HG03575 (cell line): ENCODE results near the gene SGMS1.
"Not testable (repeated sequence)": the region's sequence is repeated elsewhere in the genome, so short reads cannot be mapped to it uniquely, and the experiment has no call there.

Experiments
- ATAC-seq: cut with Tn5 transposase; IDR thresholded peaks from one replicate; pipeline ENCODE4 v1.9.1; 2021; ENCODE audit not compliant: unreplicated experiment, insufficient number of reproducible peaks, low FRiP score; ENCODE audit errors: extremely low read depth

Gene SGMS1

DNA sequence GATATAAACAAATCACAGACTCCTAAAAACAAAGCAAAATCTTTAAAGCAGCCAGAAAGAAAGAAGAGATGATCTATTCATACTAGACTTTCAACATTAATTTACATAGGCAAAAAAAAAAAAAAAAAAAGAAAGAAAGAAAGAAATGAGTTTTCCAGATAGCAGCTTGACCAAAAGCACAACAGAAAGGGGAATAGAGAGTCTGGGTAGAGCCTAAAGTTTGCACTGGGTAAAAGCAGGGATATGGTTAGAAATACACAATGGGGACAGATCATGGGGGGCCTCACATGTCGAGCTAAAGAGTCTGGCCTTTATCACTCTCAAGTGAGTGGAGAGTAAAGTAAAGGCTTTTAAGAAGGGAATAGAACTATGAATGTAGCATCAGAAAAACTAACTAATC lies 169.8 kb downstream of the SGMS1 start:
- ATAC-seq: no peak

DNA sequence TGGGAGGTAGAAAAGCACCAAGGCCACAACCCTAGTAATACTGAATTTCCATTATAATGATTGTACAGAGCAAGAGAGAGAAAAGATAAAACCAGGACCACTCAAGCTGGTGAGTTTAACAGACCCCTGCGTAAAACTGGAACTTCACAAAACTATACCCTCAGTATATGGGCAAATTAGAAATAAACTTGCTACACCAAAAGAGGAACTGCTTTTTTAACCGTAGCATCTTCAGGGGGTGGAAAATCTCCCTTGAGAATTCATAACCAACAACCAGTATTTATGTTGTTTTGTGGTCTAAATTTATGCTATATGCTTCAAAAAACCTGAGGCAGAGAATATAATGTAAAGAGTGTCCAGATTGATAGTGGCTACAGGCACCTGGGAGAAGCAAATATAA lies 171.2 kb downstream of the SGMS1 start:
- no peak for ATAC-seq

DNA sequence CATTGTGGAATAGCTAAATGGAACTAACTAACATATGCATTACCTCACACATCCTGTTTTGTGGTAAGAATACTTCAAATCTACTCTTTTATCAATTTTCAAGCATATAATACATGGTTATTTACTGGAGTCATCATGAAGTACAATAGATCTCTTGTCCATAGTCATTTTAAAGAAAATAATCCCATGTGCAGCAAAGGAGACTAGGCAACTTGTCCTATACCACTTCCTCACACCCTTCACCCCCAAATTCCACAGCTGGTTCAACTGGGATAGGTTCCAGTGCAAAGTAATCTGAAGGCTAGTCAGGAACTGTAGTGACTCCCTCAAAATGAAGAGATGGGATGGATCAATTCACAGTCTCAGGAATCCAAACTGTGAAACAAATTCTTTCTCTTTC lies 176.1 kb downstream of the SGMS1 start:
- no peak for ATAC-seq

DNA sequence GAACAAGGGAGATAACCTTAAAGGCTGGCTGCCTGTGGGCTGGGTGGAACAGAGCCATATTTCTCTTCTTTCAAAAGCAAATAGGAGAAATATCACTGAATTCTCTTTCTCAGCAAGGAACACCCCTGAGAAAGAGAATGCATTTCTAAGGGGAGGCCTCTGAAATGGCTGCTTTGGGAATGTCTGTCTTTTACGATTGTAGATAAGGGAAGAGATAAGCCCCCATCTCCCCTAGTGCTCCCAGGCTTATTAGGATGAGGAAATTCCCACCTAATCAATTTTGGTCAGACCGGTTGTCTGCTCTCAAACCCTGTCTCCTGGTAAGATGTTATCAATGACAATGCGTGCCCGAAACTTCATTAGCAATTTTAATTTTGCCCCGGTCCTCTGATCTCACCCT lies 178.0 kb downstream of the SGMS1 start:
- ATAC-seq: not testable (repeated sequence)

DNA sequence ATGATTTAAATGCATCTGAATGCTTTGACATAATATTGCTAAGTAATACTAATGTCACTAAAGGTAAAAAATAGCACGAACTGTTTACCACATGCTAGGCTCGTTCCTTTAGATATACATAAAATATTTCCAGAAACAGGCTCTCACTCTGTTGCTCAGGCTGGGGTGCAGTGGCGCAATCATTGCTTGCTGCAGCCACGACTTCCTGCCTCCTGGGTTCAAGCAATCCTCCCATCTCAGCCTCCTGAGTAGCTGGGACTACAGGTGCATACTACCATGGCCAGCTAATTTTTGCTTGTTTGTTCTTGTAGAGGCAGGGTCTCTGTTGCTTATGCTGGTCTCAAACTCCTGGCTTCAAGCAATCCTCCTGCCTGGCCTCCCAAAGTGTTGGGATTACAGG lies 183.3 kb downstream of the SGMS1 start:
- no peak for ATAC-seq

DNA sequence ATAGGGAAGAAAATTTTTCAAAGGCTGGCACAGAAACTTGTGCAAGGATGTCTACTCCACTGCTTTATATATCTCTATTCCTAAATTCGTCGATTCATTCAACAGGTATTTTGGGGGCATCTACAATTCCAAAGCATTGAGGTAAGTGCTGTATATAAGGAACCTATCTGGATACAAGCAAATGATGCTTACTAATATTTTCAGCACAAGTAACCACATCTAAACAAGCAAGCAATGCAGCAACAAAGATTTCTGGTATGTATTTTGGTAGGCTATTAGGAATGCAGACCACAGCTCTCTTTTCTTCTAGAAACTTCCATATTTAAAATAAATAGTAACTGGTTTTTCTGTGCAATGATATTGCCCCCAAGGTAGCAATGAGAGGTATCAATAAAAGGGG lies 183.9 kb downstream of the SGMS1 start:
- ATAC-seq: no peak

DNA sequence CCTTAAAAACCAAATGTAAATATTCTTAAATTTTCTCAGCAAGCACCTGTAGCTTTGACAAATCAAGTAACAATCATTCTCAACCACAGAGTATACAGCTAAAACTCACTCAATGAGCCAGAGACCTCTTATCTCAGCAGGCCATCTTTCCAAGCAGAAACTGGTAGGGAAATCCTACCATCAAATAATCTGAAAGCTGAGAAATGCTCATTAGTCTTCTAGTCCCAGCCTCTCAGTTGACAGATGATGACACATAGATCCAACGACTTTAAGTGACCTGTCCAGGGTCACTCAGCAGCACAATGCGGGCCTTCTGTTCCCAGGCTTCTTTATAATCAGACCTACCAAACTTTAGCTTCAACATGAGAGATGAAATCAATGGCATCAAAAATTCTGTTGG lies 184.6 kb downstream of the SGMS1 start:
- ATAC-seq: no peak

DNA sequence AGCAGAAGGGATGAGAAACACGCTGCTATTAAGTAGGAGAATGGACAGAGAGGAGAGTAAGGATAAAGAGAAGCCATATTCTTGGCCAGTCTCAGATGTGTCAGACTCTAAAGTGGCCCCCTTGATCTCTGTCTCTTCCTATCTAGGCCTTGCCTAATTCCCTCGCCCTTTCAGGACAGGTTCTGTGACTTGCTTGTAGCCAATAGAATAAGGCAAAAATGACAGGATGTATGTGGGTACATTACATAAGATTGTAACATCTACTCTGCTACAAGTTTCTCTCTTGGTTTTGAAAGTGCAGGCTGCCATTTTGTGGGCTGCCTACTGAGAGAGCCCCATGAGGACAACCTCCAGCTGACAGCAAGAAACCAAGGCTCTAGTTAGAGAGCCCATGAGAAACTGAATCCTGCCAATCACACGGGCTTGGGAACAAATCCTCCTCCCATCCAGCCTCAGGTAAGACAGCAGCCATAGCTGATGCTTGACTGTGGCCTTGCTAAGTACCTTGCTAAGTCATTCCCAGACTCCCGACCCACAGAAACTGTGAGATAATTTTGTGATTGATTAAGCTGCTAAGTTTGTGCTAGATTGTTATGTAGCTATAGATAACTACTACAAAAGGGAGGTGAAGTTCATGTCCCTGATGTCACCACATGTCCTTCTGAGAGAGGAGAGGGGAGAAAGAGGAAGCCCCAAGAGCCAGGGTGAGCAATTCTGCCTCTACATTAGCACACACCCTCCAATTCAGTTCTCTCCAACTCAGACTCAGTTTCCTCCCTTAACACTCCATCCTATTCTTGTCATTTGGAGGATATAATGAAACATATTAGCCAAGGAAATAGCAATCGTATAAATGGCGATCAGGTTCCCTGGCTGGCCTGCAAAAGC lies 185.5 kb downstream of the SGMS1 start:
- ATAC-seq: no peak

DNA sequence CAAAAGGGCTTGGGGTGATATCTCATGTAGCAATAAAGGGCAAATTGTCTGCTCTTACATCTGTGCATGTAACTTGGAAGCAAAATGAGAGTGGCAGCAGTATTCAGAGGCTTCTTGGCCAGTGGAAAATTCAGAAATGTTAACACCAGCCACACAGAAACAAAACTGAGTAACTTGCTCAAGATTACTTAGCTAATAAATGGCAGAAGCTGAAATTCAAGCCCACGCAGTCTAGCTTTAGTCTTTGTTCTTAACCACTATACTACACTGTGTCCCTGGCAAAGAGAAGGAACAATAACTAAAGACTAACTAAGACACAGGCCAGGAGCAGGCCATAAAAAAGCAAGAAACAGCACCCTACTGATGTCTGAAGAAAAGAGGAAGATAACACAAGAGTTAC lies 186.5 kb downstream of the SGMS1 start:
- no peak for ATAC-seq

DNA sequence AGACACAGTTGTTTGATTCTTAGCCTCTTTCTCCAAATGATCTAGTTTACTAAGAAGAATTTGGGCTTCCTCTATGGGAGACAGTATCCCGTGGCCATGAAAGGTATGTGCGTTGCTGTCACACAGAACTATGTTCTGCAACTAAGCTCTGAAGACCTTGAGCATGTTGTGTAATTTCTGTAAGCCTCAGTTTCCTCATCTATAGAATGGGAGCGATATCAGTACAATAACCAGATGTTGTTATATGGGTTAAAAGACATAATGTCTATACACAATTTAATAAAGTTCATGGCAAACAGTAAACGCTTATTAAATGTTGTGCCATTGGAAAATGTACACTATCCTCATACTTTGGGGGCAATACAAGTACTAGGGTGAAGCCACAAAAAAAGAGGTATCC lies 187.0 kb downstream of the SGMS1 start:
- no peak for ATAC-seq

DNA sequence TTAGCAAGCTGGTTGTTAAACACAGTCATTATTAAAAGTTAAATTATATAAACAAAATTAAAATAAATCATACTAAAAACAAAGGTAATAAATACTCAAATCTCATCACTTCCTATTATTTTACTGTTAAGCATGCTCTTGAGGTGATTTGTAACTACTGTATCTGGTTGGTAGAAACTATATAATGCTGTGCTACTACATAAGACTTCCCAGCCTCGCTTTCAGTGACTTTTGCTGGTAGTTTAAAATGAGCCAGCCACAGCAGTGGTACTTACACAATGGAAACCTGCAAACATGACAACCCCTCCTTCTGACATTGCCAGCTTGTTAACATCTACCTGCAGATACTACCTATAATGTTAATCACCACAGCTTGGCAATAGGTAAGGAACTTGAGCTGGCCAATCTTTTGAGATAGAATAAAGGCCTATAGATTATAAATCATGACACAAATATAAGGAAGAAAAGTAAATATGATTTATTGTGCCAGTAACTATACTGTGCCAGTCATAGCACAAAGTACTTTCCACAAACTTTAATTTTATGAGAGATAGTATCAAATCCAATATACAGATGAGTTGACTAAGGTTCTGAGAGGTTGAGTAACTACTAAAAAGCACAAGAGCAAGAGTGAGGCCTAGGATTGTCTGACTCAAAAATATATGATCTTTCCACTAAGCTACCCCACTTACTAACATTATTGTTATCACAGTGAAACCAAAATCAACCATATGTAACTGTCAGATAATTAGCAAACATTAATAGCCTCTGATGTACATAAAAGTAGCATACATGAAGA lies 191.3 kb downstream of the SGMS1 start:
- ATAC-seq: peak; percentile 19

DNA sequence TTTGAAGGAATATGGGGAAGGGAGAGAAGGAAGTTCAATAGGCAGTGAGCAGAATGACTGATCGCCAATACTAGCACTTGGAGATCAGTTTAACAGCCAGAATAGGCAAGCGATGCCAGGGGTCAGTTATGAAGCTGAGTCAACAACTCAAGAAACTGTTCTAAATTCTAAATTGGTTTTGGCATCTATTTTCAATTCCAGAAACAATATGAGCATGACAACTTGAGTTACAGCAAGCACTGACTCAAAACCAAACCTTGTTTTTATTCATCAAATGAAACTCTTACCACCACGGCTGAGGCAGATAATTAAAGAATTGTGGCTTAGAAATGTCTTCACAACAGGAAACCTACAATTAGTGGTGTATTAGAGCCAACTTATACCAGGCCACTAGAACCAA lies 192.0 kb downstream of the SGMS1 start:
- ATAC-seq: peak; percentile 77

DNA sequence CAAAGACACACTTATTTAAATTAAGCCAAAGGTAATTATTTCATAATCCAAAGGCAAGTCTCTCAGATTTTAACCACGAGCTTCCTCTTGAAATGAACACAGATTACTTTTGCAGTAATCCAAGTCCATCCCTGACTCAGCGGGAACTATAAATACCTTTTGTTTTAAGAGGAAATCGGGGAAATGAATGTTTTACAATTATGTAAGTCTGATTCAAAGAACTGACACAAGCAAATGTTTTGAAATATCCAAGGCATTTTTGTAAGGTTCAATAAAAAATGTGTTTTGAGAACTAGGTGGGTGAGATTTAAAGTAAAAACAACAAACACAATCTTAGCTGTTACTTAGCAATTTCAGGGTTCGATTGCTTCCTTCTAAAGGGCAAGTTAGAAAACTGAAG lies 192.6 kb downstream of the SGMS1 start:
- no peak for ATAC-seq

DNA sequence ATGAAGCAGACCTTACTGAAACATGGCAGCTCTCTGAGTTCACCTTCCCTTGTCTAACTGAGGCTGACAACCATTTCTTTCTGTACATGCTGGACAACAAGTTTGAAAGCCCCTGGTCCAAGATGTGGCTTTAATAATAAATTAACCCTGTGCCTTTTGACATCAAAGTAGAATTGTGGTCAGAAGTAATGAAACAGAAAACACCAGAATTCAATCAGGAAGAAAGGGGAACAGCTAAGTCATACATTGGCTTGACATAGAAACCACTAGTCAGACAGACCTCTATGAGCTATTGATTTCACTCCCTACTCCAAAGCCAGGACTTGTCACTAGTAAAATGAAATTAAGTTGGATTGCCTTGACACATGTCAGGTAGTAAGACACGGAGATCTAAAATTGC lies 197.3 kb downstream of the SGMS1 start:
- ATAC-seq: peak; percentile 45

DNA sequence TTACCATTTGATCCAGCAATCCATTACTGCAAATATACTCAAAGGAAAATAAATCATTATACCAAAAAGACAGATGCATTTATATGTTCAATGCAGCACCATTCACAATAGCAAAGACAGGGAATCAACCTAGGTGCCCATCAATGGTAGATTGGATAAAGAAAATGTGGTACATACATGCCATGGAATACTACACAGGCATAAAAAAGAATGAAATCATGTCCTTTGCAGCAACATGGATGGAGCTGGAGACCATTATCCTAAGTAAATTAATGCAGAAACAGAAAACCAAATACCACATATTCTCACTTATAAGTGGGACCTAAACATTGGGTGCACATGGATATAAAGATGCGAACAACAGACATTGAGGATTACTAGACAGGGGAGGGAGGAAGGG lies 198.5 kb downstream of the SGMS1 start:
- ATAC-seq: not testable (repeated sequence)

DNA sequence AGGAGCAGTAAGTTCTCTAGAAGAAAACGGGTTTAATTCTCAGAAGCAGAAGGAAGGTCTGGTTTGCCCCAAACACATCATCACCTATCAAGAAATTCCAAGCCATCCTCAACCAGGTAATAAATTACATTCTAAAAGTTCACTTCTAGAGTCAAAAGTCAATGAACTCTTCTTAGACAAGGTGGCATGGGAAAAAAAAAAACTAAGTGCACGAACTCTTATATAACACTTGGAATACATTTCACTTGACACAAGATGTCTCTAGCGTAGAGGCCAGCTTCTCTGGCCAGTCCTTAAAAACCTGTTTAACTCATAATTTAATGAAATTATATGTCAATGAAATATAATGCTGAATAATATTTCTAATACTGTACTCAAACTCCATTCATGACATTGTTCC lies 200.3 kb downstream of the SGMS1 start:
- ATAC-seq: no peak

DNA sequence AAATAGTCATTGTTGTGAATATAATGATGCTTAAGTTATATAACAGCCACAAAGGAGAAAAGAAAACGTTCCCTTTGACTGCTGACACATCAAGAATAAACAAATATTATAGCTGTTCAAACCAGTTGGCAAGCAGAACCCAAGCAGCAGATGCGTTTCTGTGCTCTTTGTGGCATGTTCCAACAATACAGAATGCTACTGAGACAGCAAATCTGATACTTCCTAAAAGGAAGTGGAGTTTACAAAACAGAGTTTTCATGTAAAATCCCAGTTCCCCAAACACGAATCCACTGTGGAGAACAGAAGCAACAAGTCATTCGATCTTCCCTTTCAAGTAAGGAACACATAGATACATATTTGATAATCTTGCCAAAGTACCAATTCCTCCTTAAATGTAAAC lies 201.5 kb downstream of the SGMS1 start:
- no peak for ATAC-seq

DNA sequence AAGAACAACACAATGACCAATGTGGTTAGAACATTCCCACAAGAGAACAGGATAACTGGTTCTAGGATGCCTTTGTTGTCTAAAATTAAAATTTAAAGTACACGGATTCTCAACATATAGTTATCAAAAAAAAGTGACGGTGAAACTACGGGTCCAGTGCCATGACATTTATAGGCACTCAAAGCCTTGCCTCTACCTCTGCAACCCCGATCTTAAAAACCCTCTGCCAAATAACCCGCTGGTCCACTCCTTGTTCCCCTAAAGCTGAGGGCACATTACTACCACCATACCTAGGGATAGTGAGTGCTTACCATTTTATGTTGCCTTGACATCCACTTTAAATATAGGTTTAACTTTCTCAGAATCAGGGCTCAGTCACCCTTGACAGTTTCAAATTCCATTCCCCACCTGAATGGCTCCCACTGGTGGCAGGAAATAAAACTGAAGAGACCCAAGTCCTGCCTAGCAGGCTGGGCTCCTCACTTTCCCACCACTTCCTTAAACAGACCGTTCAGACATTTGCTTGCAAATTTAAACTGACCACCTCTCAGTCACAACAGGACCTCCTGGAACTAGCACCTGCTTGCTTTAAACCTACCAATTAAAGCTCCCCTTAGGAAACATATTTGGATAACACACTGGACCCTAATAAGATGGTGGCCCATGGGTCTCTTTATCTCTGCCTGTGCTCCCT lies 202.6 kb downstream of the SGMS1 start:
- ATAC-seq: no peak

DNA sequence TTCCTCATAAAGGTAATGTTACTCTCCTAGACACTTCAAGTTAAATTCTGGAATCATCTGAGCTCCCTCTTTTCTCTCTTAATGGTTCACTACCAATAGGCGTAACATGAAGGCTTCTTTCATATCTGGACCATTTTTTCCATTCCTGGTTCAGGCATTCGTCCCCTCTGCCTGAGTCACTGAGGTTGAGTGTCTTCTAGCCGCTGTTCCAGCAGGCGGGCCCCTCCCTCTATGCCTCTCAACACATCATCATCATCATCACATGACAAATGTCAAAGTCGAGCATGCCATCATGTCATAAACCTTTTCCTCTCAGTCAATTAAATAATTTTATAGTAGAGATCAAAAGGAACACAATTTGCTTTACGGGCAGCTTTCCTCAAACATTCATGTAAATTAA lies 203.6 kb downstream of the SGMS1 start:
- no peak for ATAC-seq

DNA sequence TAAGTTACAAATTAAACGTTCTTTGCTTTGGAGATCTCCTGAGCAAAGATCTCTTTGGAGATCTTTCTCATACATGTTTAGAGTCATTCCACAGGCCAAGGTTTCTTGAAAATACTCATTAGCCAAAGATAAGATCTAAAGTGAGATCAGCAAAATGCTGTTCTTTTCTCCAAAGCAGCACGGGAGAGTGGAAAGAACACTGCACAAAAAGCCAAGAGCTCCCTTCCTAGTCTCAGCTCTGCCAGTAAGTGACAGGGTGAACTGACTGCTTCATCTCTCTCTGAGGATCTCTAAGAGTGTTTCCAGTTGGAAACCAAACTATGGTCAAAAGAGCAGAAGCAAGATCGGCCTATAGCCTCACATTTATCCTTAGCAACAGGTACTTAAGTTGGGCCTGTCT lies 204.0 kb downstream of the SGMS1 start:
- ATAC-seq: no peak
